H1 (cell line): ENCODE measurements around the gene PLAC1. TPM values are rescaled to one million over a fixed set of nuclear protein-coding genes. Genes with fewer than 3 reads are reported as not detected.

Experiments used
- CTCF ChIA-PET: fragments of 300-600 bp; sonication (Branson Sonifier 250); formaldehyde crosslinking; loops from one replicate; lab custom pipeline; 2021; ENCODE audit not compliant: partially characterized antibody; lab: Charles Lee
- POLR2A ChIA-PET: fragments of 300-600 bp; sonication (Branson Sonifier 250); formaldehyde crosslinking; loops from one replicate; lab custom pipeline; 2021; ENCODE audit warnings: inconsistent platforms; ENCODE audit not compliant: partially characterized antibody; lab: Charles Lee
- DNase-seq, 2 experiments: peaks; one replicate each; pipeline versions ENCODE4 v3.0.0 to v3.0.0-alpha.2; 2010 to 2022; ENCODE audit warnings: low spot score in 2 of 2, low read depth in 1 of 2, mixed read lengths in 1 of 2
- FAIRE-seq: peaks from 2 replicates; lab custom pipeline; 2011; peaks lifted over from hg19 to GRCh38; lab: Jason Lieb, UNC
- H2AFZ ChIP-seq: 2 replicates; pipeline ENCODE4 v1.8.1; 2012; ENCODE audit warnings: low read length, inconsistent platforms
- H2AK5ac ChIP-seq: 2 replicates; pipeline ENCODE4 v1.6.1; 2013; ENCODE audit warnings: low read depth, low read length
- H2BK120ac ChIP-seq: replicated peaks from 2 replicates; pipeline ENCODE3; 2013; ENCODE audit warnings: low read depth, low read length, inconsistent platforms
- H2BK12ac ChIP-seq: 2 replicates; pipeline ENCODE4 v1.6.1; 2013; ENCODE audit warnings: low read depth, low read length
- H2BK15ac ChIP-seq: 2 replicates; pipeline ENCODE4 v1.6.1; 2013; ENCODE audit warnings: low read length
- H2BK20ac ChIP-seq: 2 replicates; pipeline ENCODE4 v1.6.1; 2013; ENCODE audit warnings: low read length
- H2BK5ac ChIP-seq: 2 replicates; pipeline ENCODE4 v1.6.1; 2013; ENCODE audit warnings: low read depth, low read length
- H3K14ac ChIP-seq: 2 replicates; pipeline ENCODE4 v1.6.1; 2013; ENCODE audit warnings: inconsistent platforms; ENCODE audit not compliant: insufficient read length
- H3K18ac ChIP-seq: 2 replicates; pipeline ENCODE4 v1.6.1; 2013; ENCODE audit warnings: low read length; ENCODE audit errors: extremely low read depth
- H3K23ac ChIP-seq: 2 replicates; pipeline ENCODE4 v1.6.1; 2013; ENCODE audit warnings: inconsistent platforms; ENCODE audit not compliant: insufficient read length
- H3K23me2 ChIP-seq: 2 replicates; pipeline ENCODE4 v1.6.1; 2013; ENCODE audit warnings: low read depth, low read length
- H3K27ac ChIP-seq: 2 replicates; pipeline ENCODE4 v1.6.1; 2011; ENCODE audit warnings: low read depth, low read length, inconsistent platforms
- H3K27me3 ChIP-seq, 4 experiments: replicated peaks in 1 of 4; 1 replicate in 1 of 4; 2 replicates in 3 of 4; pipeline versions ENCODE4 v1.6.1 to v1.8.1; 2011 to 2013; ENCODE audit warnings: low read length in 3 of 4, mild to moderate bottlenecking in 3 of 4, inconsistent platforms in 2 of 4, mixed read lengths in 2 of 4, moderate library complexity in 1 of 4; ENCODE audit not compliant: control insufficient read depth in 3 of 4, insufficient read depth in 3 of 4; ENCODE audit errors: extremely low read depth in 1 of 4
- H3K36me3 ChIP-seq, 4 experiments: 2 replicates each; pipeline versions ENCODE4 v1.6.1 to v1.8.1; 2011 to 2013; ENCODE audit warnings: mild to moderate bottlenecking in 4 of 4, low read length in 3 of 4, moderate library complexity in 2 of 4, control low read depth in 1 of 4, inconsistent platforms in 1 of 4; ENCODE audit not compliant: insufficient read depth in 4 of 4, control insufficient read depth in 2 of 4
- H3K4ac ChIP-seq: replicated peaks from 2 replicates; pipeline ENCODE3; 2013; ENCODE audit warnings: low read length, low read depth, mixed read lengths, inconsistent platforms; ENCODE audit not compliant: insufficient read length
- H3K4me1 ChIP-seq, 4 experiments: replicated peaks in 1 of 4; 1 replicate in 1 of 4; 2 replicates in 3 of 4; pipeline versions ENCODE4 v1.6.1 to v1.8.1; 2011 to 2013; ENCODE audit warnings: low read length in 3 of 4, inconsistent platforms in 2 of 4, mixed read lengths in 1 of 4; ENCODE audit not compliant: insufficient read depth in 4 of 4, control insufficient read depth in 3 of 4
- H3K4me2 ChIP-seq, 2 experiments: 2 replicates each; pipeline versions ENCODE4 v1.6.1 to v1.8.1; 2011 to 2013; ENCODE audit warnings: low read depth in 2 of 2, low read length in 2 of 2, control low read depth in 1 of 2, inconsistent platforms in 1 of 2, mild to moderate bottlenecking in 1 of 2; ENCODE audit not compliant: insufficient read depth in 1 of 2
- H3K4me3 ChIP-seq, 4 experiments: fragments of 200-600, 300-600 bp in 1 of 4; sonication (generic), shearing (Covaris generic), sonication (Bioruptor Twin) in 1 of 4; 2 replicates each; pipeline versions ENCODE4 v1.5.1 to v1.8.1; 2011 to 2016; ENCODE audit warnings: low read length in 4 of 4, low read depth in 3 of 4, control low read depth in 2 of 4, inconsistent platforms in 2 of 4, mild to moderate bottlenecking in 2 of 4, mixed read lengths in 1 of 4, moderate library complexity in 1 of 4; ENCODE audit not compliant: insufficient read depth in 2 of 4; ENCODE audit errors: extremely low read depth in 1 of 4
- H3K56ac ChIP-seq: replicated peaks from 2 replicates; pipeline ENCODE3; 2013; ENCODE audit warnings: low read depth, mild to moderate bottlenecking, mixed read lengths, low read length, inconsistent platforms; ENCODE audit not compliant: insufficient read length
- H3K79me1 ChIP-seq: 2 replicates; pipeline ENCODE4 v1.6.1; 2013; ENCODE audit warnings: low read depth, low read length, control low read depth
- H3K79me2 ChIP-seq, 2 experiments: 2 replicates each; pipeline versions ENCODE4 v1.6.1 to v1.8.1; 2012 to 2013; ENCODE audit warnings: low read length in 2 of 2, mild to moderate bottlenecking in 2 of 2, inconsistent platforms in 1 of 2; ENCODE audit not compliant: insufficient read depth in 2 of 2, control insufficient read depth in 1 of 2
- H3K9ac ChIP-seq, 4 experiments: replicated peaks in 1 of 4; 1 replicate in 1 of 4; 2 replicates in 3 of 4; pipeline versions ENCODE4 v1.6.1 to v1.8.1; 2011 to 2013; ENCODE audit warnings: low read depth in 3 of 4, low read length in 3 of 4, control low read depth in 2 of 4, mild to moderate bottlenecking in 2 of 4, moderate library complexity in 2 of 4, inconsistent platforms in 1 of 4; ENCODE audit errors: extremely low read depth in 1 of 4
- H3K9me3 ChIP-seq, 2 experiments: 2 replicates each; pipeline versions ENCODE4 v1.6.1 to v1.8.1; 2012 to 2013; ENCODE audit warnings: mild to moderate bottlenecking in 2 of 2, moderate library complexity in 2 of 2, control low read depth in 1 of 2, inconsistent platforms in 1 of 2, low read depth in 1 of 2, low read length in 1 of 2, mixed read lengths in 1 of 2; ENCODE audit not compliant: insufficient read depth in 2 of 2
- H4K20me1 ChIP-seq, 2 experiments: replicated peaks in 1 of 2; 2 replicates each; pipeline versions ENCODE3 to v1.8.1; 2011 to 2013; ENCODE audit warnings: inconsistent platforms in 2 of 2, low read length in 2 of 2, mild to moderate bottlenecking in 1 of 2; ENCODE audit not compliant: insufficient read depth in 2 of 2, control insufficient read depth in 1 of 2
- H4K5ac ChIP-seq: 2 replicates; pipeline ENCODE4 v1.6.1; 2013; ENCODE audit warnings: low read length, low read depth, mixed read lengths, inconsistent platforms; ENCODE audit not compliant: insufficient read length
- H4K8ac ChIP-seq: 2 replicates; pipeline ENCODE4 v1.8.0; 2013; ENCODE audit warnings: mild to moderate bottlenecking, moderate library complexity, low read length, inconsistent platforms; ENCODE audit not compliant: insufficient read depth; ENCODE audit errors: extremely low read depth
- H4K91ac ChIP-seq: replicated peaks from 2 replicates; pipeline ENCODE3; 2013; ENCODE audit warnings: low read length, mixed read lengths, inconsistent platforms; ENCODE audit not compliant: insufficient read length
- ASH2L ChIP-seq: fragments of 200-600, 300-600 bp; sonication (generic); IDR thresholded peaks from one replicate; pipeline ENCODE4 v1.7.1; 2017; ENCODE audit warnings: low read length
- BCL11A ChIP-seq, 2 experiments: IDR thresholded peaks; one replicate each; pipeline ENCODE4 v1.6.1; 2011; ENCODE audit warnings: low read depth in 2 of 2, low read length in 2 of 2, mild to moderate bottlenecking in 2 of 2
- CBX5 ChIP-seq: fragments of 300-800, 300-1000 bp; sonication (generic); IDR thresholded peaks from 2 replicates; pipeline ENCODE4 v1.7.1; 2016; ENCODE audit warnings: antibody characterized with exemption, low read length, low read depth
- CEBPB ChIP-seq: IDR thresholded peaks from 2 replicates; pipeline ENCODE4 v1.6.1; 2012; ENCODE audit warnings: low read depth, low read length
- FOSL1 ChIP-seq: IDR thresholded peaks from 2 replicates; pipeline ENCODE4 v1.6.1; 2011; ENCODE audit warnings: mild to moderate bottlenecking, low read depth, low read length, moderate library complexity; ENCODE audit not compliant: insufficient read depth
- HDAC6 ChIP-seq: IDR thresholded peaks from one replicate; pipeline ENCODE4 v1.7.1; 2012; ENCODE audit warnings: low read depth, mild to moderate bottlenecking, inconsistent platforms, low read length, moderate library complexity
- JUN ChIP-seq: IDR thresholded peaks from 2 replicates; pipeline ENCODE4 v1.6.1; 2011; ENCODE audit warnings: low read depth, mild to moderate bottlenecking, improper control_type of control experiment, low read length
- JUND ChIP-seq: IDR thresholded peaks from 2 replicates; pipeline ENCODE4 v1.6.1; 2011; ENCODE audit warnings: mild to moderate bottlenecking, improper control_type of control experiment, low read length
- MAFK ChIP-seq: IDR thresholded peaks from 2 replicates; pipeline ENCODE4 v1.6.1; 2012; ENCODE audit warnings: low read depth, mild to moderate bottlenecking, improper control_type of control experiment, low read length
- NANOG ChIP-seq: IDR thresholded peaks from 2 replicates; pipeline ENCODE4 v1.6.1; 2011; ENCODE audit warnings: low read length, low read depth, mild to moderate bottlenecking, inconsistent platforms; ENCODE audit not compliant: insufficient read depth, poor library complexity, severe bottlenecking
- PHF8 ChIP-seq: fragments of 200-600 bp; sonication (generic); conservative IDR thresholded peaks from 2 replicates; pipeline ENCODE4 v1.7.1; 2012; ENCODE audit warnings: low read depth, mild to moderate bottlenecking, inconsistent platforms, low read length, moderate library complexity
- SUZ12 ChIP-seq: fragments of 200-600 bp; sonication (generic); IDR thresholded peaks from 2 replicates; pipeline ENCODE4 v1.6.1; 2012; ENCODE audit warnings: mild to moderate bottlenecking, inconsistent platforms, low read length, moderate library complexity, mixed read lengths
- TBP ChIP-seq: IDR thresholded peaks from 2 replicates; pipeline ENCODE4 v1.6.1; 2011; ENCODE audit warnings: low read depth, low read length, improper control_type of control experiment
- ZNF274 ChIP-seq: IDR thresholded peaks from 2 replicates; pipeline ENCODE4 v1.7.0; 2012; ENCODE audit warnings: low read length, borderline replicate concordance; ENCODE audit errors: extremely low read depth
- WGBS, 2 experiments: shearing (Covaris generic) in 1 of 2; methylation state at CpG; one replicate each; pipeline versions ENCODE4 v1.1.6 to v1.1.7; 2013 to 2015; ENCODE audit warnings: low lambda C conversion rate in 2 of 2, mixed read lengths in 2 of 2, inconsistent platforms in 1 of 2, low coverage in 1 of 2, missing lambda C conversion rate in 1 of 2; ENCODE audit not compliant: insufficient replicate concordance in 2 of 2, insufficient coverage in 1 of 2, insufficient read length in 1 of 2; ENCODE audit errors: extremely low coverage in 1 of 2, missing lambda C conversion rate in 1 of 2; 5-methylcytosine and 5-hydroxymethylcytosine counted together
- polyA plus RNA-seq, 7 experiments: library from polyadenylated mRNA; depleted of rRNA in 3 of 7; stranded (reverse) in 5 of 7; unstranded in 2 of 7; fragments of >200 nt in 5 of 7; fragments of 200-250 nt in 2 of 7; gene quantifications; 1 replicate in 5 of 7; 2 replicates in 1 of 7; 4 replicates in 1 of 7; pipeline versions ENCODE4 v1.2.1 to v1.2.3, GENCODE V29; 2011 to 2013; ENCODE audit warnings: missing spikeins in 2 of 7, mixed read lengths in 2 of 7
- total RNA-seq: library from RNA; stranded (reverse); fragmentation: NEBNext Ultra II Directional; extraction: Animal tissue kit (Norgen Biotek cat#: 25700); gene quantifications from 2 replicates; pipeline ENCODE4 v1.2.1, GENCODE V29; 2021

PLAC1 gene
- total and polyA plus RNA-seq, 2 of the 8 experiments (the other 6 are each of a cell fraction or from before 2014, with no cell fraction given): 1.8 TPM; not detected in 1

GRCh38 chrX:134547047-134547679, 111.1 kb downstream of the PLAC1 start:
- H2BK120ac ChIP-seq: no peak overlapping the region
- H3K18ac ChIP-seq: no peak overlapping the region
- ChIA-PET CTCF (interaction anchor here (0.7 kb wide), 1 partner anchor 217 kb away, joined by 3 read pairs; no protein-coding TSS in a partner anchor), POLR2A (no interaction called here)
- H3K9me3 ChIP-seq: no peaks in the 10 kb centered on the region
- H3K79me2 ChIP-seq: no peaks in the 10 kb centered on the region
- no peak overlapping the region for H3K9ac ChIP-seq
- DNase-seq: no peak
- peaks cover 4 to 26% (median 13%) of the 10 kb centered on the region in 4 experiments for H3K4me1 ChIP-seq
- H2BK5ac ChIP-seq: no peak overlapping the region
- no peak overlapping the region for H2AK5ac ChIP-seq
- FAIRE-seq: no peak
- peak overlapping the region in 1 of 2 experiments; percentile 93; a peak in 1 of 4 replicates for H3K4me2 ChIP-seq
- 22% methylated on average over 7 of the region's 7 CpGs; no CpG with 5 or more reads in 1 of the 2 experiments for WGBS, 2 experiments
- no peak overlapping the region for H2BK15ac ChIP-seq
- no peaks in the 10 kb centered on the region for H3K36me3 ChIP-seq
- H3K4ac ChIP-seq: no peak overlapping the region
- no peak overlapping the region for H4K91ac ChIP-seq
- no peak overlapping the region for H3K14ac ChIP-seq
- TF ChIP-seq SUZ12 (no peak), PHF8 (no peak), CEBPB (no peak), NANOG (no peak), MAFK (no peak), CBX5 (no peak), HDAC6 (no peak), JUND (no peak), FOSL1 (no peak), JUN (no peak), TBP (no peak), ASH2L (no peak), ZNF274 (no peak), BCL11A (IDR thresholded peaks at IDR 0.05; ENCODE audit: low read depth in 2 of 2, low read length in 2 of 2) (no peak)
- TF ChIP-seq, all 59 proteins: peak for 0
- Histone ChIP-seq H3K79me1 (no peaks in the 10 kb centered on the region), H4K8ac (no peak overlapping the region), H4K20me1 (no peaks in the 10 kb centered on the region), H2BK20ac (no peak overlapping the region), H3K23me2 (peaks cover 15% of the 10 kb centered on the region; the same call in 1 of the 2 replicates), H3K56ac (no peak overlapping the region), H2AFZ (no peak overlapping the region), H2BK12ac (no peak overlapping the region), H3K27me3 (peaks cover 20 to 58% (median 47%) of the 10 kb centered on the region in 4 experiments), H3K27ac (no peak overlapping the region), H3K23ac (no peak overlapping the region), H4K5ac (no peak overlapping the region), H3K4me3 (peak overlapping the region in 1 of 4 experiments; percentile 70; a peak in 1 of 8 replicates)
